Vagina (tissue), 2 donors: ENCODE results near the gene EPS8L2. TPM values are rescaled to one million over a fixed set of nuclear protein-coding genes. Genes with fewer than 3 reads are reported as not detected.

ENCODE experiments used
- DNase-seq, 2 donors: peaks; one replicate each; pipeline ENCODE4 v3.0.0-alpha.2; 2017; ENCODE audit errors: extremely low spot score in 2 of 2
- H3K27ac ChIP-seq: fragments of 200-600 bp; sonication (generic); one replicate; pipeline ENCODE4 v1.5.1; 2019
- H3K27me3 ChIP-seq: fragments of 200-600 bp; sonication (generic); one replicate; pipeline ENCODE4 v1.5.1; 2019
- H3K36me3 ChIP-seq, 2 donors: fragments of 200-600 bp; sonication (generic); one replicate each; pipeline ENCODE4 v1.5.1; 2017 to 2019
- H3K4me1 ChIP-seq: fragments of 200-600 bp; sonication (generic); one replicate; pipeline ENCODE4 v1.5.1; 2019
- H3K4me3 ChIP-seq, 2 donors: fragments of 200-600 bp; sonication (generic); 1 replicate in 1 of 2; 2 replicates in 1 of 2; pipeline ENCODE4 v1.5.1; 2016 to 2019
- H3K9me3 ChIP-seq: fragments of 200-600 bp; sonication (generic); one replicate; pipeline ENCODE4 v1.5.1; 2019
- POLR2A ChIP-seq, 2 donors: fragments of 450-650 bp; IDR thresholded peaks; one replicate each; pipeline ENCODE4 v1.6.1; 2017; ENCODE audit warnings: antibody characterized with exemption in 2 of 2, mild to moderate bottlenecking in 2 of 2, moderate library complexity in 2 of 2
- POLR2AphosphoS5 ChIP-seq, 2 donors: sonication (generic); formaldehyde crosslinking; IDR thresholded peaks; one replicate each; pipeline ENCODE4 v1.9.0; 2017; ENCODE audit warnings: antibody characterized with exemption in 2 of 2, mild to moderate bottlenecking in 2 of 2, low read depth in 1 of 2; ENCODE audit not compliant: insufficient read depth in 1 of 2
- intact Hi-C: fragments of 100-400 bp; cut with DNase I; formaldehyde crosslinking; loops from one replicate; pipeline ENCODE4 v1.15.1; 2023
- total RNA-seq: library from RNA; depleted of rRNA; stranded (reverse); fragments of >200 nt; gene quantifications from one replicate; pipeline ENCODE4 v1.2.3, GENCODE V29; 2016
- TF ChIP-seq, protein P1 (sequence below), 3 experiments: fragments of 450-650 bp in 2 of 3; fragments of 200-600 bp in 1 of 3; sonication (generic) in 1 of 3; IDR thresholded peaks; one replicate each; pipeline ENCODE4 v1.5.1; 2017 to 2019; ENCODE audit warnings: antibody characterized with exemption in 3 of 3, mild to moderate bottlenecking in 2 of 3, moderate library complexity in 2 of 3

The EPS8L2 gene
- total RNA-seq, 1 donor from 2014 or later: 195 TPM

DNA sequence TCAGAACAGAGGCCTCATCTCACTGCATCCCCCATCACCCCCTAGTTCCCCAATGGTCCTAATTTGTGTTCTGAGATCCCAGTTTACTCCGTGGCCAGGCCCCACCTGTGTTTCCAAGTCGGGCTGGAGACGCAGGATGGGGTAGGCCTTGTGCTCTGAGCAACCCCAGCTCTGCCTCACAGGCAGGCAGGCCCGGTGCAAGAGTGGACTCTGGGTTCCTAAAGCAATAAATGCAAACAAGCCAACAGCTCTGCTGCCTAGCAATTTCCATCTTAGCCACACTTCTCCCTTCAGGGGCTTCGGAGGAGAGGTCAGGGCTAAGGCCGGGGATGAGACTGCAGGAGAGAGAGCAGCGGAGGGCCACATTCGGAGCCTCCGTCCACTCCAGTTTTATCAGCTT lies 2.5 kb upstream of the EPS8L2 start:
- Histone ChIP-seq H3K4me1 (peaks cover 43% of the 10 kb centered on the region), H3K9me3 (no peaks in the 10 kb centered on the region), H3K27me3 (no peaks in the 10 kb centered on the region), H3K27ac (peak overlapping the region; percentile 55), H3K4me3 (no peak overlapping the region), H3K36me3 (peaks cover 0 to 5% of the 10 kb centered on the region in 2 donors)
- intact Hi-C loops: no loop called here
- TF ChIP-seq POLR2AphosphoS5 (IDR thresholded peaks at IDR 0.05; ENCODE audit: insufficient read depth in 1 of 2, low read depth in 1 of 2) (no peak), POLR2A (IDR thresholded peaks at IDR 0.05) (no peak)
- TF ChIP-seq, protein P1, sequence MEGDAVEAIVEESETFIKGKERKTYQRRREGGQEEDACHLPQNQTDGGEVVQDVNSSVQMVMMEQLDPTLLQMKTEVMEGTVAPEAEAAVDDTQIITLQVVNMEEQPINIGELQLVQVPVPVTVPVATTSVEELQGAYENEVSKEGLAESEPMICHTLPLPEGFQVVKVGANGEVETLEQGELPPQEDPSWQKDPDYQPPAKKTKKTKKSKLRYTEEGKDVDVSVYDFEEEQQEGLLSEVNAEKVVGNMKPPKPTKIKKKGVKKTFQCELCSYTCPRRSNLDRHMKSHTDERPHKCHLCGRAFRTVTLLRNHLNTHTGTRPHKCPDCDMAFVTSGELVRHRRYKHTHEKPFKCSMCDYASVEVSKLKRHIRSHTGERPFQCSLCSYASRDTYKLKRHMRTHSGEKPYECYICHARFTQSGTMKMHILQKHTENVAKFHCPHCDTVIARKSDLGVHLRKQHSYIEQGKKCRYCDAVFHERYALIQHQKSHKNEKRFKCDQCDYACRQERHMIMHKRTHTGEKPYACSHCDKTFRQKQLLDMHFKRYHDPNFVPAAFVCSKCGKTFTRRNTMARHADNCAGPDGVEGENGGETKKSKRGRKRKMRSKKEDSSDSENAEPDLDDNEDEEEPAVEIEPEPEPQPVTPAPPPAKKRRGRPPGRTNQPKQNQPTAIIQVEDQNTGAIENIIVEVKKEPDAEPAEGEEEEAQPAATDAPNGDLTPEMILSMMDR (IDR thresholded peaks at IDR 0.05): no peak
- no peak for DNase-seq

DNA sequence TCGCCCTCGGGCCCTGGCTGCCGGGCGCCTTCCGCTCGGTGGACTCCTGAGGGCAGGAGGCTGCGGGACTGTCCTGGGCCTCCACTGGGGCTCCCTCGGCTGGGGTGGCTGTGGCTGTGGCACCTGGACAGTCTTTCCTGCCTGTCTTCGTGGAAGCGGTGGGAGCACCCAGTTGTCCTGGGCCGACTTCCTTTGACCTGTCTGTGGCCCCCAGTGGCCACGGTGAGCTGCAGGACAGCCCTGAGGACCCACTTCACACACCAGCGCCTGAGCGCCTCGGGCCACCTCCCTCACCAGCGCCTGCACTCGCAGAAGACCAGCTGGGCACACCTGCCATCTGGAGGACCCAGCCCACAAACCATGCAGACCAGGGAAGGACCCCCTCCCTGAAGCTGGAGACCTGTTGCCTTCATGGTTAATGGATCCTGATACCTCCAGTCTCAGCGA lies 1.8 kb upstream of the EPS8L2 start:
- no peak for DNase-seq
- TF ChIP-seq POLR2AphosphoS5 (IDR thresholded peaks at IDR 0.05; ENCODE audit: insufficient read depth in 1 of 2, low read depth in 1 of 2) (no peak), POLR2A (IDR thresholded peaks at IDR 0.05) (no peak)
- TF ChIP-seq, protein P1 (IDR thresholded peaks at IDR 0.05): no peak
- Histone ChIP-seq H3K4me1 (peaks cover 44% of the 10 kb centered on the region), H3K9me3 (no peaks in the 10 kb centered on the region), H3K27me3 (no peaks in the 10 kb centered on the region), H3K27ac (peak overlapping the region; percentile 92), H3K4me3 (no peak overlapping the region), H3K36me3 (peaks cover 0 to 4% of the 10 kb centered on the region in 2 donors)
- intact Hi-C loops: no loop called here

DNA sequence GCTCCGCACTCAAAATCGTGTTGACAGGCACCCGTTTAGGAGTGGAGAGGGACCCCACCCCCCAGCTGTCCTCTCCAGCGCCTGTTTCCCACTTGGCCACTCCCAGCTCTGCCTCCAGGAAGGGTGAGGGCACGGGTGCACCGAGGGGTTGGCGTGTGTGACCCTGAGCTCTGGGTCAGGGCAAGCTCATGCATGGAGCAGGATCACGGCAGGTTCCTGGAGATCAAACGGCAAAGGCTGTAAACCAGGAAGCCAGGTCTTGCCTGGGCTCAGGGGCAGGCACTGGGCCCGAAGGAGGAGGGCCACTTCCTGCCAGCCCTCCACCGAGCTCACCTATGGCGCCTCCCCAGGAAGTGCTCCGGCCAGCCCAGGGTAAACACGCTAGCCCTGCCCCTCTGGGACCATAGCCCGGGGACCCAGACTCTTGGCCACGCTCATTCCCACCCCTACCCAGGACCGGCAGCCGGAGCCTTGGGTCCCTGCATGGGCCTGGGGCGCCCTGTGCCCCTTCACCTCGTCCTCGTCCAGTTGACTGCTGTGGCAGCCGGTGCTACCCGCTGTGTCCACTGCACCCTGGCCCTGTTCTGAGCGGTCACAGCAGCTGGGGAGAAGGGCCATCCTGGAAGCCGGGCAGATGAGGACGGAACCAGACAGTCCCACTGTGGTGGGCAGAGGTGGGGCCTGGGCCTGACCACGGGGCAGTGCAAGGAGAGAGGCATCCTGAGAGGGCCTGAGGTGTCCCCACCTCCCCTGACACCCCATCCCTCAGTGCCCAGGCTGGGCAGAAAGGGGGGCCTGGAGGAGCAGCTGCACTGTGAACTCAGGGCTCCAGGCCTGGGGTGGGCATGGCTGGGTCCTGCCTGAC lies 1.0 kb upstream of the EPS8L2 start:
- H3K36me3 ChIP-seq: no peaks in the 10 kb centered on the region
- peaks cover 50% of the 10 kb centered on the region for H3K4me1 ChIP-seq
- no peaks in the 10 kb centered on the region for H3K9me3 ChIP-seq
- TF ChIP-seq POLR2A (IDR thresholded peaks at IDR 0.05) (no peak), POLR2AphosphoS5 (IDR thresholded peaks at IDR 0.05; ENCODE audit: insufficient read depth in 1 of 2, low read depth in 1 of 2) (peak in 1 of 2 donors; percentile 43)
- TF ChIP-seq, protein P1 (IDR thresholded peaks at IDR 0.05): no peak
- DNase-seq: no peak
- H3K4me3 ChIP-seq: peak overlapping the region; percentile 56 to 74
- intact Hi-C loops: no loop called here
- peak overlapping the region; percentile 92 for H3K27ac ChIP-seq
- no peaks in the 10 kb centered on the region for H3K27me3 ChIP-seq

DNA sequence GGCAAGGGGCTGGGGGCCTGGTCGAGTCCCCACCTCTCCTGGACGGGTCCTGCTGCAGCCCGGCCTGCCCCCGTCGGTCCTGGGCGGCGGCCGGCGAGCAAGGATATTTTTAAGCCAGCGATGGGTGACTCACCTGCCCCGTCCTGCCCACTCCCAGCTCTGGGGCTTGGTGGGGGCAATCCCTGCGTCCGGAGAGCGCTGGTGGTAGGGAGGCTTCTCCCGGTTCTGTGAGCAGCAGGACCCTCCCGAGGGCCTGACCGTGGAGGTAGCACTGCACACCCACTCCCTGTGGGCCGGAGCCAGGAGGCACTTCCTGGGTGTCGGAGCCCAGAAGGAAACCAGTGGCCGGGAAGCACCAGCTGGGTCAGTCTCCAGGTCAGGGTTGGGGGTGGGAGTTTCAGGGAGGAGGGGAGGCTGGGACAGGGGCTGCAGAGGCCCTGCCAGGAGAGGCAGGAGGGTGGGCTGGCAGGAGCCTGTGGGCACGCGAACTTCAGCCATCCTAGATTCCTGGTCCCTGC lies 467 bp downstream of the EPS8L2 start:
- no peaks in the 10 kb centered on the region for H3K9me3 ChIP-seq
- TF ChIP-seq, protein P1 (IDR thresholded peaks at IDR 0.05): no peak
- no peak for TF ChIP-seq POLR2AphosphoS5 (IDR thresholded peaks at IDR 0.05; ENCODE audit: insufficient read depth in 1 of 2, low read depth in 1 of 2)
- no peak for TF ChIP-seq POLR2A (IDR thresholded peaks at IDR 0.05)
- intact Hi-C loops: no loop called here
- H3K36me3 ChIP-seq: no peaks in the 10 kb centered on the region
- H3K27ac ChIP-seq: peak overlapping the region; percentile 92
- peaks cover 54% of the 10 kb centered on the region for H3K4me1 ChIP-seq
- H3K27me3 ChIP-seq: no peaks in the 10 kb centered on the region
- H3K4me3 ChIP-seq: peak overlapping the region; percentile 56 to 74
- DNase-seq: no peak
